GM12875 (cell line): ENCODE results near the gene CAMK2N1.

Source experiments
- H3K4me3 ChIP-seq: one replicate; pipeline ENCODE4 v1.5.1; 2011; ENCODE audit warnings: low read depth, low read length, control low read depth
- TF ChIP-seq, protein P1 (sequence below): IDR thresholded peaks from 2 replicates; pipeline ENCODE4 v1.5.1; 2011; ENCODE audit warnings: low read depth, mild to moderate bottlenecking, control low read depth, inconsistent platforms, low read length, moderate library complexity, borderline replicate concordance; ENCODE audit not compliant: insufficient read depth

The CAMK2N1 gene

DNA sequence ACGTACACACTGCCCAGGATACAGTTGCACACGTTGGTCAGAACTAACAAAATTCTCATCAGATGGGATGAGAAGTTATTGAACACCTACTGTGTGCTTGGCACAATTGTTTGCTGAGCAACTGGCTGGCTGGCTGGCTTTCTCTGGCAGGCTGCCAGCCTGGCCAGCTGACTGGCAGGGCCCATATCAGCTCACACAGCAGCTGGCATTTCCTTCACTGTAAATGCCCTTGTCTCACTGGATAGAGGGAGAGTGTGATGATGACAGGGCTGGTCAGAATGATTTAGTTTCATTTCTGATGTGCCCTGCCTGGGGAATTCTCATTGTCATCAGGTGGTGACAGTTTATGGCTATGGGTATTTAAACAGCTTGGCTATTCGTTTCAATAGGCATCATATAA lies 15.8 kb downstream of the CAMK2N1 start:
- no peak overlapping the region for H3K4me3 ChIP-seq
- TF ChIP-seq, protein P1, sequence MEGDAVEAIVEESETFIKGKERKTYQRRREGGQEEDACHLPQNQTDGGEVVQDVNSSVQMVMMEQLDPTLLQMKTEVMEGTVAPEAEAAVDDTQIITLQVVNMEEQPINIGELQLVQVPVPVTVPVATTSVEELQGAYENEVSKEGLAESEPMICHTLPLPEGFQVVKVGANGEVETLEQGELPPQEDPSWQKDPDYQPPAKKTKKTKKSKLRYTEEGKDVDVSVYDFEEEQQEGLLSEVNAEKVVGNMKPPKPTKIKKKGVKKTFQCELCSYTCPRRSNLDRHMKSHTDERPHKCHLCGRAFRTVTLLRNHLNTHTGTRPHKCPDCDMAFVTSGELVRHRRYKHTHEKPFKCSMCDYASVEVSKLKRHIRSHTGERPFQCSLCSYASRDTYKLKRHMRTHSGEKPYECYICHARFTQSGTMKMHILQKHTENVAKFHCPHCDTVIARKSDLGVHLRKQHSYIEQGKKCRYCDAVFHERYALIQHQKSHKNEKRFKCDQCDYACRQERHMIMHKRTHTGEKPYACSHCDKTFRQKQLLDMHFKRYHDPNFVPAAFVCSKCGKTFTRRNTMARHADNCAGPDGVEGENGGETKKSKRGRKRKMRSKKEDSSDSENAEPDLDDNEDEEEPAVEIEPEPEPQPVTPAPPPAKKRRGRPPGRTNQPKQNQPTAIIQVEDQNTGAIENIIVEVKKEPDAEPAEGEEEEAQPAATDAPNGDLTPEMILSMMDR = no peak

DNA sequence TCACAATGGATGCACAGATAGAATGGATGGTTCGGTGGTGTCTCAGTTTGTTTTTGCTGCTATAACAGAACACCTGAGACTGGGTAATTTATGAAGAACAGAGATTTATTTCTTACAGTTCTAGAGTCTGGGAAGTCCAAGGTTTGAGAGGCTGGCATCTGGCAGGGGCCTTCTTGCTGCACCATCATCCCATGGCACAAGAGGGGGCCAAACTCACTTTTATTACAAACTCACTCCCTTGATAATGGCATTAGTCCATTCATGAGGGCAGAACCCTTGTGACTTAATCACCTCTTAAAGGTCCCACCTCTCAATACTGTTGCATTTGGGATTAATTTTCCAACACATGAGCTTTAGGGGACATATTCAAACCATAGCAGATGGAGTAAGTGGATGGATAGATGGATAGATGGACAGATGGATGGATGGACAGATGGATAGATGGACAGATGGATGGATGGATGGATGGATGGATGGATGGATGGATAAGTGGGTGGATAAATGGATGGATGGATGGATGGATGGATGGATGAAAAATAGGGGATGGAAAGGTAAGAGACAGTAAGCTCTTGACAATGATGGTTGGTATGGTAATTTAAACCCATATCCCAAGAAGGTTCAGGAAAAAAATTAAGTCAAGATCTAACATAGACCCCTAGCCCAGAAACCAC lies 16.5 kb downstream of the CAMK2N1 start:
- TF ChIP-seq, protein P1 = no peak
- H3K4me3 ChIP-seq = no peak overlapping the region

DNA sequence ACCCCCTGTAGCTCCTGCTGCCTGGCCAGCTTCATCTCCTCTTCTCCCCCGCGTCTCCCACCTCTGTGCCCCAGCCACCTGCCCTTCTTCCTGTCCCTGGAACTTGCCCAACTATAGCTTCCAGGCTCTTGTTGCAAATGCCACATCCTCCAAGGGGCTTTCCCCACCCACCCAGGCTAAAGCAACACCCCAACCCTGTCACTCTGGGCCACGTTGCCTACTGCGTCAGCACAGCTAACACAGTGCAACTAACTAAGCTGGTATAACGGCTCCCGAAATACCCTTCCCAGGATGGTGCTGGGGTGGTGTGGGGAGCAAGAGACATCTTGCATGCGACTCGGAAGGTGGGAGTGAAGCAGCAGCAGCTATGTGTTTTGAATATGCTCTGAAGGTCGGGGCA lies 19.7 kb downstream of the CAMK2N1 start:
- no peak overlapping the region for H3K4me3 ChIP-seq
- TF ChIP-seq, protein P1 = no peak

DNA sequence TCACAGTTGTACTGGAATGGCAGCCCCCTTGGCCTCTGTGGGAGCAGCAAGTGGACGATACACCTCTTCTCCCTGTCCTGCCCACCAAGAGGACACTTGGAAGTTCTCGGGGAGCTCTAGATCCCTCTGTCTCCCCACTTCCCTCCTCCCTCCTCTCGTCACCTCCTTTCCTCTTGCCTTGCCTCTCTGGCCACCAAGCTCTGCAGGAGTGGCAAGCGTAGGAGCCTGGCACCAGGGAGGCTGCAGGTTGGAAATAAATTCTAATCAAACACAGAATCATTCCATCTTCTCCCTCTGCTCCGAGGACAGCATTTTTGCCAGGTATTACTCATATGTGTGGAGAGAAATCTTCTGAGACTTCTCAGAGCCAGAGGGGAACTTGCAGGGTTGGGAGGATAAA lies 20.8 kb downstream of the CAMK2N1 start:
- TF ChIP-seq, protein P1 = no peak
- no peak overlapping the region for H3K4me3 ChIP-seq

DNA sequence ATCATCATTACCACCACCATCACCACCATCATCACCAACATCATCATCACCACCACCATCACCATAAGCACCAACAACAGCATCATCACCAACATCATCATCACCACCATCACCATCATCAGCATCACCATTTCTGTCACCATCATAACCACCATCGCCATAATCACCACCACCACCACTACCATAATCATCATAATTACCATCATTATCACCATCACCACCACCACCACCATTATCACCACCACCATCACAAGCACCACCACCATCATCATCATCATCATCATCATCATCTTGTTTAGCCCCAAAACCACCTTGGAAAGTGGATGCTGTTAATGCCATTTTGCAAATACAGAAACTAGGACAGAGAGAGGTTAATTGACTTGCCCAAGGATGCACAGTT lies 22.5 kb downstream of the CAMK2N1 start:
- no peak overlapping the region for H3K4me3 ChIP-seq
- TF ChIP-seq, protein P1 = no peak

DNA sequence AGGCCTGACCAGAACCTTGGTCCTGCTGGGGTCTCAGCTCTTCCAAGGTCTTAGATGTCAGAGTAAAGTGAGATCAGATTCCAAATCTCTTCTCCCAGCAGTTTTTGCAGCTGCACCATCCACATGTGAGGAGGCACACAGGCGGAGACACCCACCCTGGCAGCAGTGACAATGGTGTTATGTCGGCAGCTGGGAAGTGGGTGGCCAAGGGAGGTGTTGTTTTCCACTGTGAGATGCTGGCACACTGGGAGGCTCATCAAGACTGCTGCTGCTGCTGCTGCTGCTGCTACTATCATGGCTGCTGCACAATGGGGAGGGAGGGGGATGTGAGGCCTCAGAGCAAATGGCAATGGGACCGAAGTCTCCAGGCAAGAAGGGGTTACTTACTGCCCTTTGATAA lies 23.6 kb downstream of the CAMK2N1 start:
- TF ChIP-seq, protein P1 = no peak
- no peak overlapping the region for H3K4me3 ChIP-seq

DNA sequence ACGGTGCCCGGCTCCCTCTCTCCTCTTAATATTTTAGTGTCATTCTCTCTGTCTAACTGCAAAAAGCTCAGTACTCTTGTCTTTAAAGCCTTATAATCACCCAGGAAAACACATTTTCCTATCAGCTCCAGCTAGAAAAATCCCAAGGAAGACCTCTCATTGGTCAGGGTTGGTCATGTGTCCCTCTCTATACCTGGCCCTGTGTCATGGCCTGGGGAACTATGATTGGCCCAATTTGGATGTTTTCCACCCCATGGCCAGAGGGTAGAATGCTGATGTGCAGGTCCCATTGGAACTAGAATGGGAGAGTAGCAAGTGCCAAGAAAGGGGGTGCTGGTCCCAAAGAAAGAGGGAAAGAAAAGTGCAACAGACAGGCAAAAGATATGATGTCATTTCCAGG lies 27.3 kb downstream of the CAMK2N1 start:
- H3K4me3 ChIP-seq = no peak overlapping the region
- TF ChIP-seq, protein P1 = no peak
